ENCODE results near the gene PLEKHO2.

DNA sequence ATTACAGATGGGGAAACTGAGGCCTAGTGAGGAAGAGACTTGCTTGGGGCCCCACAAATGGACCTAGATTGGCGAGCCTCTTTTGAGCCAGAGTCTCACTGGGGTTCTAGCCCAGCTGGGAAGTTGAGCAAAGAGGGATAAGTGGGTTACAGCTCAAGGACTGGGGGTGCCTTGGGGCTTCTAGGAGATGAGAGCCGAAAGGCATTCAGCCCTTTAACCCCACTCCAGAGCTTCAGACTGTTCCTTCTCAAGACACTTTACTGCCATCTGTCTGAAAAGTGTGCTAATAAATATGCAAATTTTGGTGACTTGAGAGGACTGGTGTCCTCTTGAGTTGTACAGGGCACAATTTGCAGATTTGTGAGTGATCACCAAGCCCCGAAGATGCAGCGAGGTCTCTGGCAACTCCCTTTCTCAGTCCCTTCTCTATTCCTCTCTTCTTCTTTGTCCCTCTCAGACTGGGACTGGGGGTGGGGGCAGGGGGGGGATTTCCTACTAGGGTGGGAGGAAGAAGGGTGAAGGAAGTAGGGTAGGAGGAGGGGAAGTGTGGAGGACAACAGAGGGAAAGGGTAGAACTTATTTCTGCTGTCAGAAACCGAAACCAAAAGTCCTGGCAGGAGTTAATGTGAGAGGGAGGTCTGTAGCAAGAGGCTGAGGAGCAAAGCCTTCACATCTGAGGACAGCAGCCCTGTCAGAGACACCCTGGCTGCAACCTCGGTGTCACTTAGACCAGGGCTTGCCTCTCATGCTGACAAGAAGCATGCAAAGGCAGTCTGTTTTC lies 53.8 kb downstream of the PLEKHO2 start:
- no peak for TF ChIP-seq POLR2AphosphoS5 (IDR thresholded peaks at IDR 0.05)
- TF ChIP-seq, protein P1, sequence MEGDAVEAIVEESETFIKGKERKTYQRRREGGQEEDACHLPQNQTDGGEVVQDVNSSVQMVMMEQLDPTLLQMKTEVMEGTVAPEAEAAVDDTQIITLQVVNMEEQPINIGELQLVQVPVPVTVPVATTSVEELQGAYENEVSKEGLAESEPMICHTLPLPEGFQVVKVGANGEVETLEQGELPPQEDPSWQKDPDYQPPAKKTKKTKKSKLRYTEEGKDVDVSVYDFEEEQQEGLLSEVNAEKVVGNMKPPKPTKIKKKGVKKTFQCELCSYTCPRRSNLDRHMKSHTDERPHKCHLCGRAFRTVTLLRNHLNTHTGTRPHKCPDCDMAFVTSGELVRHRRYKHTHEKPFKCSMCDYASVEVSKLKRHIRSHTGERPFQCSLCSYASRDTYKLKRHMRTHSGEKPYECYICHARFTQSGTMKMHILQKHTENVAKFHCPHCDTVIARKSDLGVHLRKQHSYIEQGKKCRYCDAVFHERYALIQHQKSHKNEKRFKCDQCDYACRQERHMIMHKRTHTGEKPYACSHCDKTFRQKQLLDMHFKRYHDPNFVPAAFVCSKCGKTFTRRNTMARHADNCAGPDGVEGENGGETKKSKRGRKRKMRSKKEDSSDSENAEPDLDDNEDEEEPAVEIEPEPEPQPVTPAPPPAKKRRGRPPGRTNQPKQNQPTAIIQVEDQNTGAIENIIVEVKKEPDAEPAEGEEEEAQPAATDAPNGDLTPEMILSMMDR (IDR thresholded peaks at IDR 0.05), result no peak

Data from esophagus muscularis mucosa (tissue), 3 donors.